ENCODE measurements around the gene PEX26. TPM values are rescaled to one million over a fixed set of nuclear protein-coding genes. Genes with fewer than 3 reads are reported as not detected.

PEX26 gene
- total RNA-seq, 2 experiments from 2014 or later = 19.6 to 20.8 TPM

GRCh38 chr22:18148293-18148965 is 70.6 kb downstream of the PEX26 start:
- Histone ChIP-seq H3K36me3 (ENCODE audit: insufficient read depth, low read length) (no peaks in the 10 kb centered on the region), H3K27me3 (ENCODE audit: control insufficient read depth in 1 of 2, insufficient read depth in 2 of 2, low read length in 2 of 2) (no peaks in the 10 kb centered on the region), H3K4me3 (ENCODE audit: low read length) (no peak overlapping the region), H3K27ac (ENCODE audit: low read depth in 1 of 2, low read length in 2 of 2) (no peak overlapping the region), H3K4me1 (ENCODE audit: insufficient read depth, low read length) (peaks cover 25% of the 10 kb centered on the region), H3K9me3 (ENCODE audit: control insufficient read depth in 1 of 2, insufficient read depth in 1 of 2, low read length in 2 of 2) (no peaks in the 10 kb centered on the region)
- peak overlapping the region; percentile 92 for H3K4me3 Mint-ChIP-seq
- intact Hi-C loops (cut with DNase I, micrococcal nuclease) = no loop called here
- no peak for DNase-seq
- no peaks in the 10 kb centered on the region for H3K9me3 Mint-ChIP-seq
- TF ChIP-seq CTCF (IDR thresholded peaks at IDR 0.05) = no peak
- H3K36me3 Mint-ChIP-seq (ENCODE audit: low read depth) = peaks cover 7% of the 10 kb centered on the region
- H3K4me1 Mint-ChIP-seq (ENCODE audit: low read depth) = peaks cover 49% of the 10 kb centered on the region
- ChIA-PET POLR2A (interaction anchor here (2.5 kb wide), 1 partner anchor 71 kb away, joined by 29 read pairs; the partner anchor contains the start of gene PEX26), CTCF (no interaction called here)
- no peaks in the 10 kb centered on the region for H3K27me3 Mint-ChIP-seq
- ATAC-seq (ENCODE audit: poor library complexity) = no peak
- peak overlapping the region; percentile 93 for H3K27ac Mint-ChIP-seq

GRCh38 chr22:18152519-18152918 is 74.7 kb downstream of the PEX26 start:
- POLR2A ChIA-PET = interaction anchor here (0.8 to 2.6 kb wide), 2 partner anchors 54 to 75 kb away, joined by 3 to 13 read pairs; partner anchors contain the start of gene PEX26
- Mint-ChIP-seq H3K36me3 (ENCODE audit: low read depth) (peaks cover 22% of the 10 kb centered on the region), H3K27me3 (no peaks in the 10 kb centered on the region), H3K4me1 (ENCODE audit: low read depth) (peaks cover 58% of the 10 kb centered on the region), H3K4me3 (peak overlapping the region; percentile 77), H3K9me3 (no peaks in the 10 kb centered on the region), H3K27ac (peak overlapping the region; percentile 93)
- no peak for TF ChIP-seq CTCF (IDR thresholded peaks at IDR 0.05)
- Histone ChIP-seq H3K4me1 (ENCODE audit: insufficient read depth, low read length) (peaks cover 25% of the 10 kb centered on the region), H3K4me3 (ENCODE audit: low read length) (peak overlapping the region; percentile 5), H3K27ac (ENCODE audit: low read depth in 1 of 2, low read length in 2 of 2) (no peak overlapping the region), H3K9me3 (ENCODE audit: control insufficient read depth in 1 of 2, insufficient read depth in 1 of 2, low read length in 2 of 2) (no peaks in the 10 kb centered on the region), H3K27me3 (ENCODE audit: control insufficient read depth in 1 of 2, insufficient read depth in 2 of 2, low read length in 2 of 2) (no peaks in the 10 kb centered on the region), H3K36me3 (ENCODE audit: insufficient read depth, low read length) (no peaks in the 10 kb centered on the region)
- DNase-seq (peak in 9 of 14 experiments; percentile 11 to 51 (median 42)), ATAC-seq (ENCODE audit: poor library complexity) (peak; percentile 43)
- intact Hi-C loops (cut with DNase I, micrococcal nuclease) = loop anchor here in 1 of 2 experiments (5.0 kb wide), 1 partner anchor 320 kb away; no protein-coding TSS in a partner anchor
- CTCF ChIA-PET = interaction anchor here (0.6 to 1.4 kb wide), 2 partner anchors 75 to 485 kb away, joined by 3 read pairs; partner anchors contain the start of gene PEX26

GRCh38 chr22:18154821-18155390 is 77.1 kb downstream of the PEX26 start:
- Histone ChIP-seq H3K4me3 (ENCODE audit: low read length) (no peak overlapping the region), H3K27ac (ENCODE audit: low read depth in 1 of 2, low read length in 2 of 2) (no peak overlapping the region), H3K9me3 (ENCODE audit: control insufficient read depth in 1 of 2, insufficient read depth in 1 of 2, low read length in 2 of 2) (no peaks in the 10 kb centered on the region), H3K36me3 (ENCODE audit: insufficient read depth, low read length) (peaks cover 4% of the 10 kb centered on the region), H3K27me3 (ENCODE audit: control insufficient read depth in 1 of 2, insufficient read depth in 2 of 2, low read length in 2 of 2) (no peaks in the 10 kb centered on the region), H3K4me1 (ENCODE audit: insufficient read depth, low read length) (peaks cover 14% of the 10 kb centered on the region)
- Mint-ChIP-seq H3K9me3 (no peaks in the 10 kb centered on the region), H3K36me3 (ENCODE audit: low read depth) (peaks cover 42% of the 10 kb centered on the region), H3K27ac (no peak overlapping the region), H3K4me3 (no peak overlapping the region), H3K4me1 (ENCODE audit: low read depth) (peaks cover 38% of the 10 kb centered on the region), H3K27me3 (no peaks in the 10 kb centered on the region)
- POLR2A ChIA-PET = no interaction called here
- intact Hi-C loops (cut with DNase I, micrococcal nuclease) = loop anchor here in 1 of 2 experiments (5.0 kb wide), 1 partner anchor 323 kb away; no protein-coding TSS in a partner anchor
- ATAC-seq (ENCODE audit: poor library complexity) (no peak), DNase-seq (no peak)
- no peak for TF ChIP-seq CTCF (IDR thresholded peaks at IDR 0.05)
- CTCF ChIA-PET = no interaction called here

Other genes with a start within 250 kb of the PEX26 start
- 1 to 10 TPM; 9.4 to 9.9 TPM for gene MICAL3, start 53.4 kb upstream of the PEX26 start, total RNA-seq
- gene TUBA8, start 32.8 kb downstream of the PEX26 start, total RNA-seq = 1 to 10 TPM in 1 of 2 experiments, under 1 TPM in 1; 0.47 to 1.1 TPM
- 1 to 10 TPM; 3.3 to 3.4 TPM for gene USP18, start 72.2 kb downstream of the PEX26 start, total RNA-seq